ENCODE results near the gene TM2D1.
"Not testable (repeated sequence)": the region's sequence is repeated elsewhere in the genome, so short reads cannot be mapped to it uniquely, and the experiment has no call there.

TM2D1 gene

DNA sequence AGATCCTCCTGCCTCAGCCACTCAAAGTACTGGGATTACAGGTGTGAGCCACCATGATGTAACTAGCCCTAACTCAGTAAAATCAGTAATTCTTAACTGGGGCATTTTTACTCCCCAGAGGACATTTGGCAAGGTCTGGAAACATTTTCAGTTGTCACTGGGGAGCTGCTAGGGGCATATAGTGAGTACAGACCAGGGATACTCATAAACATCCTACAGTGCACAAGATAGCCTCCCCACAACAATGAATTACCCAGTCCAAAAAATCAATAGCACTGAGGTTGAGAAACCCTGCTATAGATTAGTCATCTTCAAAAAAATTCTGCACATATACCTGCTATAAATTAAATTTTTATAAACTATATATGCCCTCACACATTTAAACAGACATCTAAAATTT lies 13.0 kb downstream of the TM2D1 start:
- DNase-seq: no peak

DNA sequence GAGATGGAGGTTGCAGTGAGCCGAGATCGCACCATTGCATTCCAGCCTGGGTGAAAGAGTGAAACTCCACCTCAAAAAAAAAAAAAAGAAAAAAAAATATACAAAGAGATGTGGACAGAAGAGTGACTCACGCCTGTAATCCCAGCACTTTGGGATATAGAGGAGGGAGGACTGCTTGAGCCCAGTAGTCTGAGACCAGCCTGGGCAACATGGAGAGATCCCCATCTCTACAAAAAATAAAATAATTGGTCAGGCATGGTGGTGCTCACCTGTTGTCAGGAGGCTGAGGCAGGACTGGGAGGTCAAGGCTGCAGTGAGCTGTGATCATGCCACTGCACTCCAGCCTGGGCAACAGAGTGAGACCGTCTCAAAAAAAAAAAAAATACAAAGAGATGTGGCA lies 13.7 kb downstream of the TM2D1 start:
- DNase-seq: not testable (repeated sequence)

DNA sequence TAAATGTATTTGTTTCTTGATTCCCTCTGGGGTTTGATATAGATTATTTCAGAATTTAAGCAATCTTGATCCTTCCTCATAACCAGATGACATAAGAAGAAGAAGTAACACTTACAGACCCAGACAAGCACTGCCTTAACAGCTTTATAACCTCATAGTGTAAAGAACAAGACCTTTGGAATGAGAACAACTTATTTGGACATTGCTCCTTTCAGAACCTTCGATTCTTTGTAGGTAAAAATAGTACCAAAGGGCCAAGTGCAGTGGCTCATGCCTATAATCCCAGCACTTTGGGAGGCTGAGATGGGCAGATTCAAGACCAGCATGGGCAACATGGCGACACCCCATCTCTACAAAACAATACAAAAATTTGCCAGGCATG lies 15.0 kb downstream of the TM2D1 start:
- no peak for DNase-seq

DNA sequence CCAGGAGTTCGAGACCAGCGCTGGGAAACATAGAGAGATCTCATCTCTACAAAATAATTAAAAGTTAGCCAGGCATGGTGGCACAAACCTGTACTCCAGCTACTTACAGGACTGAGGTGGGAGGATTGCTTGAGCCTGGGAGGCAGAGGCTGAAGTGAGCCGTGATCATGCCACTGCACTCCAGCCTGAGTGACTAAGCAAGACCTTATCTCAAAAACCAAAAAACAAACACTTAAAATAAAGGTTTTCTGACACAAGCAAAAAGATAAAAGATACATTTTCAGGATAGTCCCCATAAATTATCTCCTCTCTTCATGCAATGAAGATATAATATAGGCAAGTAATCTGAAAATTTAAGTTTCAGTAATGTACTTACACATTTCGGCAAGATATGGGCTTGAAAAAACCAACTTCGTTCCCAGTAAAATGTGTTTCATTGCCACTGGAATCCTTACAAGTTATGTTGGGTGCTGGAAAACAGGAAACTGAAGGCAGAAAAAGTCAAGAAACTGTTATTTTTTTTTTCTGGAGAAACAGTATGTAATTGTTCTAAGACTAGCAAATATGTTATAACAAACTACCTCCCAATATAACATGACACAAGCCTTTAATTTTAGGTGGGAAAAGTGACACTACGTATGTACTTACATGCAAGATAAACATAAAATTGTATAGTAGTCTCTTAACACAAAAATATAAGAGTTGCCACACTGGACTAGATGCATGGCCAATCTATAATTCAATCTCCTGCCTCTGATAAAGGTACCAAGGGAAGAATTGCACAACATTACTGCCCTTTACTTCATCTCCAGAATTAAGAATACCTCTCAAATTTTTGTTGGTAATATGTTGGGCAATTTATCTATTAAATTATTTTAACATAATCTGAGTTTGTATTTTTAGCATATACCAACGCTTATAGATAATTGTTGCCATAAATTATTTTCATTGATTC lies 15.7 kb downstream of the TM2D1 start:
- DNase-seq: no peak

DNA sequence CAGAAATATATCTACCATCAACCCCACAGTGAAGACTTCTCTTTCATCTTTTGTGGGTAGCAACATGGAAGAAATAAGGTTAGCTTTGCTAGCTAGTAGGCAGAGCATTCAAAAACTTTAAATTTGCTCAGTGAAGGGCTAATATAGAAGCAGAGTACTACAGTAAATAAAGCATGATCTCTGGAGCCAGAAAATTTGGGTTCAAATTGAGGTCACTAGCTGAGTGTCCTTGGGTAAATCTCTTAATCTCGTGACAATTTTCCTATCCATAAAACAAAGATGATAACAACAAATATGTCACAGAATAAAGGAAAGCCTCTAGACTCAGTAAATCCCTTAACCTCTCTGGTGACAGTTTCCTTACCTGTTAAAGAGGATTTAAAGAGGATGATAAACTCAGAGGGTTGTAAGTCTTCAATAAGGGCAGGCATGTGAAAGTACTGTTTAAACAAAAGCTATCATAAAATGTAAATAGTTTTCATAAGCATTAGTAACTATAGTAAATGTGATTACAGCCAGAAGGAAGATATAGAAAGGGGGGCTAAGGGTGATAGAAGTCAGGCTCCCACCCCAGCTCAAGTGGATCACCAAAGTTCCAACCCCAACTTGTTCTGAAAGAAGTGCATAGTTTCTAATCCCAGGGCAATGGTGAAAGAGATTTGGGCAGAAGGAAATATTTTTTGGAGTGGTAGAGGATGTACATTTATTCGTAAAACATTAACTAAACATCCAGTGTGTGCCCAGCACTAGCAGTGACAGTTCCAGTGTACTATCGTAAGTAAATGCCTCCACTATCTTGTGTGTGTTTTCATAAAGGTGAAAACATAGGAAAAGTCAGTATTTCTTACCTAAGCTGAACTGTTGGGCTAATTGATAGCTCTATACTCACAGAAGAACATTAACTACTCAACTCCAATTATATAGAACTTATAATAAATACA lies 24.8 kb downstream of the TM2D1 start:
- no peak for DNase-seq

DNA sequence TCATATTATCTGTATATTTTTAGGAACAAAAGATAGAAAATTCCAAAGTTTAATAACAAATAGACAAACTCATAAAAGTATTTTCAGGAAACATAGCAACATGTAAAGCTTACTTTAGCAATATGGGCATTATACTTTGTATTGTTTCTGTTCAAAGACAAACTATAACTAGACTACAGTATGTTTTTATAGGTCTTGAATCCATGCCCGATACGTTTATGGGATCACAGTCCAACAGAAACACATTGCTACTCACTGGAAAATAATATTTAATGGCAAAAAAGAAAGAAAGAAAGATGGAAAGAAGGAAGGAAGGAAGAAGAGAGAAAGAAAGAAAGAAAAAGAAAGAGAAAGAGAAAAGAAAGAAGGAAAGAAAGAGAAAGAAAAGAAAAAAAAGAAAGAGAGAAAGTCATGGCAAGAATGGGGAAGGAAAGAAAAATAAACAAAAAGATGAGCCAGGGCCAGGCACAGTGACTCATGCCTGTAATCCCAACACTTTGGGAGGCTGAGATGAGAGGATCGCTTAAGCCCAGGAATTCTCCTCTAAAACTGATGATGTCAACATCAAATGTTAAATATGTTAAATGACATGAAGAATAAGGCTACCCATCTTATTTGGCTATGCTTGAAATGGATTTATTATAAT lies 32.7 kb downstream of the TM2D1 start:
- DNase-seq: no peak

DNA sequence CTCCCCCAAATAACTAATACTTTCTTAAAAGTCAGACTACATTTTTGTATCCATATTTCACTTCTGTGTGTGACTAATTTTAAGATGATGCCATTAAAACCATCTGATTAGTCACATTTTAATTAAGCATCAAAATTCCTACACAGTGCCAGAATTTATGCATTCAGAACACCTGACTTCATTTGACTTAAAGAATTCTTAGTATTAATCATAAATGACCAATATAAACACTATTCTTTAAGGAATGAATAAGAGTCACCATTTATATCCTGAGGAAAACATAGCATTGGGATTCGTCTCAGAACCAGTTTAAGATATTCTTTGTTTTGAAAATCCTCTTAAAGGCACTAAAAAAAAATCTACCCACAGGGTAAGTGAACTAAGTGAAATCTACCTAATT lies 37.0 kb downstream of the TM2D1 start:
- DNase-seq: no peak

DNA sequence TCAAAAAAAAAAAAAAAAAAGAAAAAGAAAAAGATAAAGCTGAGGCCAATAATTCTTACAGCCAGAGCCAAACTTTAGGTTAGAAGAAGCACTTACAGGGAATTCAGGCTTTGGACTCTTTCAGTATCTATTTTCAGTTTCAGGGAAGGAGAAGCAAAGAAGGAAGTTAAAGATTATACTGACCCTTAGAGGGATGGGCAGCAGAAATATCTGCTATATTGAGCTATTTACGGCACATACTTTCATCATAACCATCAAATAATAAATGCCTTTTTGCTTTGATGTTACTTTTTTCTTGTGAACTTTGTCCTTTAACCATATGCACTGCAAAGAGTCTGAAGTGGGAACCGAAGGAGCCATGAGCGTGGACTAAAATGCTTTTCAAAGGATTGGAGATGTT lies 42.0 kb downstream of the TM2D1 start:
- DNase-seq: peak; percentile 8

DNA sequence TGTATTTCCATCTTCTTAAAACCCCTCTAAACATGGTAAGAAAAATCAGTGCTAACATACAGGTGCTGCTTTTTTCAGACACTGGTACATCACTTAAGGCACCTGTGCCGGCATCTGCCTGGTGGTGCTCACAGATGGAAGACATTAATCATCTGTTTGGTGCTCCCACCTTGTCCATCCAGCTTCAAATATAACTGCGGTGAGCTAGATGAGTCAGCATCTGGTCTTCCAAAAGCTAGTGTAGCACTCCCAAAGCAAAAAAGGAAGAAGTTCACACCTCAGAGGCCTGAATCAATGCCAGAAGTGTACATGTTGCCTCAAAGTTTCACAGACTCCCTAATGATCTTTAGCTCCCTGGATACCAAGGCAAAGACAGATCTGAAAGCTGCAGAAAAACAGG lies 44.4 kb downstream of the TM2D1 start:
- DNase-seq: no peak

DNA sequence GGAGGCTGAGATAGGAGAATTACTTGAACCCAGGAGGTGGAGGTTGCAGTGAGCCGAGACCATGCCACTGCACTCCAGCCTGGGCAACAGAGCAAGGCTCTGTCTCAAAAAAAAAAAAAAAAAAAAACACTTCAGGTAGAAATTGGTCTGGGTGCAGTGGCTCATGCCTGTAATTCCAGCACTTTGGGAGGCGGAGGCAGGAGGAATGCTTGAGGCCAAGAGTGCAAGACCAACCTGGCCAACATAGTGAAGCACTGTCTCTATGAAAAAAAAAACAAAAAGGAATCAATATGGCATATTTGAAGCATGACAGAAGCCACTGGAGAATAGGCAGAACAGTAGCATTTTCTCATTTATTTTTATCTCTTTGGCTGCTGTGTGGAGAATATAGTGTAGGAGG lies 48.1 kb downstream of the TM2D1 start:
- not testable (repeated sequence) for DNase-seq

DNA sequence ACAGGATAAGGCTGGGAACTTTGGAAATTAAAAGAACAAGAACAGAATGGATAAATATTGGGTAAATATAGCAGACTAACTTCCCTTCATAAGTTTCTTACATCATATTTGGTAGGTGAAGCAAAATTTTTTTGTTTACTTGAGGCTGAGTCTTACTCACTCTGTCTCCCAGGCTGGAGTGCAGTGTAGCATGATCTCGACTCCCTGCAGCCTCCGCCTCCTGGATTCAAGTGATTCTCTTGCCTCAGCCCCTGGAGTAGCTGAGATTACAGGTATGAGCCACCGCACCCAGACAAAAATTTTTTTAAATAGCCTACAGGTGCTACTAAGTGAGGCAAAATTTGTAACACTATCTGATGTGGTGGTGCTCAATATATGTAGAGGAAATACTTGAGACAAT lies 50.7 kb downstream of the TM2D1 start:
- no peak for DNase-seq

DNA sequence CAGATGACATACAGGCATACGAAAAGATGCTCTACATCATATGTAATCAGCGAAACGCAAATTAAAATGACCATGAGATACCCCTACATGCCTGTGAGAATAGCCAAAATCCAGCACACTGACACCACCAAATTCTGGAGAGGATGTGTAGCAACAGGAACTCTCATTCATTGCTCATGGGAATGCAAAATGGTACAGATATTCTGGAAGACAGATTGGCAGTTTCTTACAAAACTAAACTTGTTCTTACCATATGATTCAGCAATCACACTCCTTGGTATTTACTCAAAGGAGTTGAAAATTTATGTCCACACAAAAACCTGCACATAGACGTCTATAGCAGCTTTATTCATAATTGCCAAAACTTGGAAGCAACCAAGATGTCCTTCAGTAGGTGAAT lies 52.6 kb downstream of the TM2D1 start:
- DNase-seq: no peak

DNA sequence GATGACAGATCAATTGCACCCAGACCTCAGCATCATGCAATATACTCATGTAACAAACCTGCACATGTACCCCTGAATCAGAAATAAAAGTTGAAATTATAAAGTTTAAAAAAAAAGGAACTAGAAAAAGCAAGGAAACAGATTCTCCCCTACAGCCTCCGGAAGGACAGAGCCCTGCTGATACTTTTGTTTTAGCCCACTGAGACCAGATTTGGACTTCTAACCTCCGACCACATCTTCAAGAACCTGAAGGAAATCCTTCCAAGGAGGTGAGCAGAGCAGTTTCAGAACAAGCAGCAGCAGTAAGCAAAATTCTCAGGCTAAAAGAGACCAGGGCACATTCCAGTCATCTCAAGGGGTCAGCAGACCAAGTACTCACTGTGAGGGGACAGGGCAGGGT lies 54.5 kb downstream of the TM2D1 start:
- no peak for DNase-seq

DNA sequence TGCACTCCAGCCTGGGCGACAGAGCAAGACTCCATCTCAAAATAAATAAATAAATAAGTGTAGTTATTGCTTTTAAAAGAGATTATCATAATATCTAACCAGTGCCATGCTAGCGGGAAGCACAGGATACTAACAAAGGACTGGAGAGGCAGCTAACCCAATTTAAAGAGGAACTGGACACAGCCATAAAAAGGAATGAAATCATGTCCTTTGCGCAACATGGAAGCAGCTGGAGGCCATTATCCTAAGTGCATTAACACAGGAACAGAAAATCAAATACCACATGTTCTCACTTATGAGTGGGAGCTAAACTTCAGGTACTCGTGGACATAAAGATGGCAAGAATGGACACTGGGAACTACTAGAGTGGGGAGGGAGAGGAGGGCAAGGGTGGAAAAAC lies 54.9 kb downstream of the TM2D1 start:
- DNase-seq: peak; percentile 89

DNA sequence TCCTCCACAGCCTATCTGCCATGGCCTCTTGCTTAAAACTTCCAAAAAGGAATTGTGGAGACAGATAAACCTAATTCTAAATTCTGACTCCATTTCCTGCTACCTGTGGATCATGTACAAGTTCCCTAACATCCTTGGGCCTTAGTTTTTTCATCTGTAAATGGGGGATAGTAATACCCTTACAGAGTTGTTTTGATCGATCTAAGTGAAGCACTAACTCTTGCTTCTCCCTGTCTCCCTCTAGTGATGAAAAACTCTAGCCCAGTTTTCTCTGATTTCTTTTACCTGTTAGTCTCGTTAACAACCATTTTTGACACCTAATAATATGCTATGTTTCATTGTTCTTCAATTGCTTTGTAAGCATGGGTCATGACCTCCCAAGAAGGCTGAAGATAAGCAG lies 65.9 kb downstream of the TM2D1 start:
- no peak for DNase-seq

DNA sequence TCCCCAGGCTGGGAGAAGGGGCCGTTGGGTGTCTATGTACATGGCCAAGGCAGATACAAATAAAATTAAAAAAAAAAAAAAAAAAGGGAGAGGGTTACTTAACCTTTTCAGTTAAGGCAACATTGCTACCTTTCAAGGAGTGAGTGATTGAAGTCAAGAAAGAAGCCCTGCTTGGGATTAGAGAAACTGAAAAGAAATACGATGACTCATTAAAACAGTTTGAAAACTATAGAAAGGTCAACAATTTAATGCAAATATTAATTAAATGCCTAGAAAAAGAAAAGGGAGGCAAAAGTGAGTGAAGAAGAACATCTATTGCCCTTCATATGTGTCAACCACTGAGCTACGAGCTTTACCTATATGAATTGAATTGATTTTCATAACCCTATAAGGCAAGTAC lies 69.5 kb downstream of the TM2D1 start:
- no peak for DNase-seq

DNA sequence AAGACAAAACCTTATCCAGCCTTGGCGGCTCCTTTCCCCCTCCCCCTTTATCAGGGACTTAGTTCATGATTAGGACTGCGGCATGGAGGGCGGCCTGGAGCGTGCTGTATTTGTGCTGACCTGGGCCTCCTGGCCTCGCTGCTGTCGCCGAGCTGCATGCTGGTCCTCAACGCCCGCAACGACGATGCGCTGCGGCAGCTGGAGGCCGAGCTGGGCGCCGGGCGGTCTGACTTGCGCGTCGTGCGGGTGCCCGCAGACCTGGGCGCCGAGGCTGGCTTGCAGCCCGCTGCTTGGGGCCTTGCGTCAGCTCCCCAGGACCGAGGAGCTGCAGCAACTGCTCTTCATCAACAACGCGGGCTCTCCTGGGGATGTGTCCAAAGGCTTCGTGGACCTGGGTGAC lies 70.9 kb downstream of the TM2D1 start:
- DNase-seq: no peak

DNA sequence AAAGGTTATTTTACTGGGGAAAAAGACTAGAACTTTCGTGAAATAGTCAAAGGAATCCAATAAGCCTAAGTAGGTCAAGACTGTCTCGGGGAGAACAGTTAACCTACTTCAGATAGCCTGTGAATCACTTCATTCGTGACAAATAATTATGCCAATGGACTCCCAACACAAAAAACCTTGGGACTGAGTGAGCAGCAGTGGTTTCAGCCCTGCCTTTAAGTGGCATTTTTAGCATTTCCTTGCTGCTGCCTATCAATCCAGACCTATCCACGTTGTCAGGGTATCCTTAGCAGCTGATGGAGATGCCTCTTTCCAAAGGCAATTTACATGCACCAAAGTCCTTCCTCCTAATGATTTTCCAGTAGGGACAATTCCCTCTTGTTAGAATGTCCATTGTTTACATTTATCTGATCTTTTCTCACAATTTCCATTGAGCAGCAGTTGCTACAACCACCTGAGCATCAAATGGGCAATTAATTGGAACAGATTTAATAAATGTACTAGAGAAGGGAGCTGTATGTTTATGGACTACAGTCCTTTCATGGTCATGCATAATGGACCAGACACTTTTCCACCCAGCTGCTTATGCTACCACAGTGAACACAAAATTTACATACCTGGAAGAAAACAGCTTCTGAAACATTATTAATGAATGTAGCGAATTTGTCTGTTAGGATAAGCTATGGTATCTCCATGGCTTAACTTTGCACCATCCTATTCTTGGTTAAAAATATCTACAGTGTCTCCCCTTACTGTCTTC lies 75.8 kb downstream of the TM2D1 start:
- no peak for DNase-seq

DNA sequence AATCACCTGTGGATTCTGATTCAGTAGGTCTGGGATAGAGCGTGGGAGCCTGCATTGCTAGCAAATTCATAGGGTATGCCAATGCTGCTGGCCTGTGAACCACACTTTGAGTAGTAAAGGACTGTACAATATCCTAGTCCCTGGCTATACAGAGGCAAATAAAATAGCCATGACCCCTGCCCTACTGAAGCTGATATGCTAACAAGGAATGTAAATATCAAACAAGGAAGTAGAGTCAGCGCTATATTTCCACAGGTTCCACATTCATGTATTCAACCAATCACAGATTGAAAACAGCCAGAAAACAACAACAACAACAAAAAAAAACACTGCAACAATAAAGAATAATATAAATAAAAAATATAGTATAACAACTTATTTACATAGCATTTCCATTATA lies 77.8 kb downstream of the TM2D1 start:
- no peak for DNase-seq

DNA sequence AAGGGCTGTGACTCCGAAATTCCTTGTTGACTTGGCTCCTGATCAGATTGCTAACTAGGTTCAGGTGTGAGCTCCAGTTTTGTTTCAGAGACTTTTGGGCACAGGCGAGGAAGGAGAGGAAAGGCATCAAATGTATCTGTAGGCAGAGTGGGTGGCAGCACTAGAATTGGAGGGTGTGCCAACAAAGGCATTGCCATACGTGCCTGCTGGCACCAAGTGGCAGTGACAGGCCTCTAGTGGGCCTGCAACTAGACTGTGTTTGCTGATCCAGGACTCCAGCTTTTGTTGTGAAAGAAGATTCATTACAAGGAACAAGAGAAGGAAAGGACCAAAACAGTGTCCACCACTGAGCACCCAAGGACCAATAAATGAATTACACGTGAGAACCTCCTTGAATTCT lies 79.5 kb downstream of the TM2D1 start:
- DNase-seq: no peak

DNA sequence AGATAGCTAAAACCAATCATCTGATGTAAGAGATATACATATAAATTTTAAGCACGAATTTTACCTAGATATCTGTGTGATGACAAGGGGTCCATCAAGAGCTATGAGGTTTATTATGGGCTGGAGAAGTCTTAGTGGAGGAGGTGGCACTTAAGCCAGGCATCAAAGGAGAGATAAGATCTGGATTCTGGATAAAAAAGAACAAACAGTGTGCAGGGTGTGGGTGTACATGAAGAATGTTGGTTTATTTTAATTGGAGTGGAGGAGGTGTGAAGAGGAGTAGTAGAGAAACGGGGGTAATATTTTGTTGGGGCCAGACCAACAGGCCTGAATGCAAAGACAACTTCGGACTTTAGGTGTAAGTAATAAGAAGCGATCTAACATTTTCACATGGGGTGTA lies 80.6 kb downstream of the TM2D1 start:
- no peak for DNase-seq

DNA sequence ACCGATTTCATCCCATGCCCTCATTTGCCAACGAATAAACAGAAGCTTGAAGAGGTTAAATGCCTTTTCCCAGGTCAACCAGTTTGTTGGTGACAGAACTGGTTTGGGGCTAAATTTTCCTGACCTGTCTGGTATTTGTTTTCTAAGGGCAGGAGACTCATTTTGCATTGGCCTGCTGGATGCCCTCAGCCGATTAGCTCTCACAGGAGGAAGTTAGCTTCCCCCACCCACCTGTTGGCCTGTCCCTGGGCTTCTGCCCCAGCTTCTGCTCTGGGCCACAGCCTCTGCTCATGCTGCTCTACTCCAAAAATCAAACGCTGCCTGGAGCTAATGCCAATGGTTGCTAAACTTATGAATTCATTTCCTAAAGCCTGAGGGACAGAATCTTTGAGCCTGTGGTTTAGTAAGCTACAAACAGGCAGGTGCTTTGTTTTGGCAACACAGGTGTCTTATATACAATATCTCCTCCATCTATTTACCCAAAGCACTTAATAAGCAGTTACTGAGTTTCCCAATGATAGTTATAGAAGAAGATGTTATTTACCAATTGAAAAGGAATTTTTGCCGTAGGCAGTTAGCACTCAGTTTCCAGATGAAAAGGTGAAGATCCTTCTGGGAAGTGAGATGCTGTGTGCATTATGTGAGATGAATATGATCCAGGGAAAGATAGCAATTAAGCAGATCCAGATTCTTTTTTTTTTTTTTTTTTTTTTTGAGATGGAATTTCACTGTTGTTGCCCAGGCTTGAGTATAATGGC lies 82.3 kb downstream of the TM2D1 start:
- DNase-seq: no peak
